ENCODE data around the gene USP32. TPM values are rescaled to one million over a fixed set of nuclear protein-coding genes. Genes with fewer than 3 reads are reported as not detected.

USP32 gene
- total and polyA plus RNA-seq, 2 of the 8 experiments (the other 6 are each of a cell fraction or from before 2014, with no cell fraction given) = 29.6 to 112 TPM

DNA sequence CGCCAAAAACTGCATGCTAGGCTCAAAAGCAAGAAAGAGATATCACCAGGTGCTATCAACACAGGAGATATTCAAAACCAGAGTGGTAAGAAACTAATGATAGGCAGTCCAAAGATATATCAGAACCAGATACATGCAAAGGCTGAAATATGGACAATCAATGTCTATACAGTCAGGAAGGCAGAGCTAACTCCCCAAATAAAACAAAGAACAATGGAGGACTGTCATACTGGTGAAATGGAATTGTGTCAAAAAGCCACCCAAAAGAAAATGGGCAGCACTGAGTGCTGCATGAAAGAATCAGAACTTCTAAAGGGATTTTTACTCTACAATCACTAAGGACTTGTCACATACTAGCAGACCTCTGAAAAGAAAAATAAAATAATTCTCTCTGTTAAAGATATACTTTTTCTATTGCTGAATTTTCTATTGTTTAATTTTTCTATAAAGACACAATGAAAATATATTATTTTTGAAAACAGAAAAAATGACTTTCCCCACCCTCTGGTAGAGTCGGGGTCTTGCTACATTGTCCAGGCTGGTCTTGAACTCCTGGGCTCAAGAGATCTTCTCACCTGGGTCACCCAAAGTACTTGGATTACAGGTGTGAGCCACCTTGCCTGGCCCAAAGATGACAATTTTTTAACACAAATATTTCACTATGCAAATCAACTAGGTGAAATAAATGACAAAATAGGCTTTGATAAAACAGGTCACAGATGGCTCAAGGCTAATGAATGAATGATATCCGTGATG lies 98.2 kb downstream of the USP32 start:
- ChIA-PET POLR2A (ENCODE audit: partially characterized antibody) (no interaction called here), CTCF (ENCODE audit: partially characterized antibody) (no interaction called here)
- no peak overlapping the region for H2BK15ac ChIP-seq (ENCODE audit: low read length)
- H2BK120ac ChIP-seq (replicated peaks; ENCODE audit: low read depth, low read length) = no peak overlapping the region
- H3K9ac ChIP-seq (replicated peaks in 1 of 4; ENCODE audit: extremely low read depth in 1 of 4, low read depth in 3 of 4, low read length in 3 of 4) = no peak overlapping the region
- H2BK12ac ChIP-seq (ENCODE audit: low read depth, low read length) = no peak overlapping the region
- no peak overlapping the region for H3K4me3 ChIP-seq (ENCODE audit: extremely low read depth in 1 of 4, insufficient read depth in 2 of 4, low read depth in 3 of 4, low read length in 4 of 4)
- no peaks in the 10 kb centered on the region for H3K9me3 ChIP-seq (ENCODE audit: insufficient read depth in 2 of 2, low read depth in 1 of 2, low read length in 1 of 2)
- DNase-seq (ENCODE audit: low read depth in 1 of 2, low spot score in 2 of 2) = no peak
- H3K27ac ChIP-seq (ENCODE audit: low read depth, low read length) = no peak overlapping the region
- peaks cover 0 to 3% of the 10 kb centered on the region in 2 experiments for H4K20me1 ChIP-seq (replicated peaks in 1 of 2; ENCODE audit: control insufficient read depth in 1 of 2, insufficient read depth in 2 of 2, low read length in 2 of 2)
- no peaks in the 10 kb centered on the region for H3K27me3 ChIP-seq (replicated peaks in 1 of 4; ENCODE audit: control insufficient read depth in 3 of 4, extremely low read depth in 1 of 4, insufficient read depth in 3 of 4, low read length in 3 of 4)
- H3K56ac ChIP-seq (replicated peaks; ENCODE audit: insufficient read length, low read depth, low read length) = no peak overlapping the region
- no peaks in the 10 kb centered on the region for H3K4me1 ChIP-seq (replicated peaks in 1 of 4; ENCODE audit: control insufficient read depth in 3 of 4, insufficient read depth in 4 of 4, low read length in 3 of 4)
- H4K91ac ChIP-seq (replicated peaks; ENCODE audit: insufficient read length, low read length) = no peak overlapping the region
- H3K4ac ChIP-seq (replicated peaks; ENCODE audit: insufficient read length, low read depth, low read length) = no peak overlapping the region
- no peak overlapping the region for H4K8ac ChIP-seq (ENCODE audit: extremely low read depth, insufficient read depth, low read length)
- H2AK5ac ChIP-seq (ENCODE audit: low read depth, low read length) = no peak overlapping the region
- no peak overlapping the region for H3K23ac ChIP-seq (ENCODE audit: insufficient read length)
- no peaks in the 10 kb centered on the region for H3K79me1 ChIP-seq (ENCODE audit: low read depth, low read length)
- WGBS, 2 experiments (ENCODE audit: extremely low coverage in 1 of 2, insufficient coverage in 1 of 2, insufficient read length in 1 of 2, insufficient replicate concordance in 2 of 2, low coverage in 1 of 2, low lambda C conversion rate in 2 of 2, missing lambda C conversion rate in 1 of 2) = 95% methylated on average over 3 of the region's 3 CpGs; no CpG with 5 or more reads in 1 of the 2 experiments
- peaks cover 0 to 9% (median 3%) of the 10 kb centered on the region in 4 experiments; a peak in 3 of 8 replicates for H3K36me3 ChIP-seq (ENCODE audit: control insufficient read depth in 2 of 4, insufficient read depth in 4 of 4, low read length in 3 of 4)
- FAIRE-seq = no peak
- peaks cover 0 to 30% of the 10 kb centered on the region in 2 experiments; a peak in 2 of 4 replicates for H3K79me2 ChIP-seq (ENCODE audit: control insufficient read depth in 1 of 2, insufficient read depth in 2 of 2, low read length in 2 of 2)
- TF ChIP-seq JUND (IDR thresholded peaks at IDR 0.05; ENCODE audit: low read length) (no peak), TAF1 (IDR thresholded peaks at IDR 0.05; ENCODE audit: low read depth, low read length) (no peak), SRF (IDR thresholded peaks at IDR 0.05; ENCODE audit: low read depth, low read length) (no peak), CTBP2 (IDR thresholded peaks at IDR 0.05; ENCODE audit: borderline replicate concordance, insufficient read depth, insufficient read length, low read length) (no peak), SP2 (IDR thresholded peaks at IDR 0.05; ENCODE audit: low read length) (no peak), CBX5 (IDR thresholded peaks at IDR 0.05; ENCODE audit: low read depth, low read length) (no peak), SAP30 (IDR thresholded peaks at IDR 0.05; ENCODE audit: insufficient read depth, insufficient replicate concordance, low read length) (no peak), BCL11A (IDR thresholded peaks at IDR 0.05; ENCODE audit: low read depth in 2 of 2, low read length in 2 of 2) (no peak), ZNF274 (IDR thresholded peaks at IDR 0.05; ENCODE audit: borderline replicate concordance, extremely low read depth, low read length) (no peak), CBX8 (IDR thresholded peaks at IDR 0.05; ENCODE audit: borderline replicate concordance, low read depth, low read length) (no peak), NANOG (IDR thresholded peaks at IDR 0.05; ENCODE audit: insufficient read depth, low read depth, low read length, poor library complexity, severe bottlenecking) (no peak)
- H2BK5ac ChIP-seq (ENCODE audit: low read depth, low read length) = no peak overlapping the region
- H3K14ac ChIP-seq (ENCODE audit: insufficient read length) = no peak overlapping the region
- no peaks in the 10 kb centered on the region; the same call in 1 of the 2 replicates for H3K23me2 ChIP-seq (ENCODE audit: low read depth, low read length)
- no peak overlapping the region for H2BK20ac ChIP-seq (ENCODE audit: low read length)
- H2AFZ ChIP-seq (ENCODE audit: low read length) = no peak overlapping the region
- H3K18ac ChIP-seq (ENCODE audit: extremely low read depth, low read length) = no peak overlapping the region
- no peak overlapping the region for H3K4me2 ChIP-seq (ENCODE audit: insufficient read depth in 1 of 2, low read depth in 2 of 2, low read length in 2 of 2)
- no peak overlapping the region for H4K5ac ChIP-seq (ENCODE audit: insufficient read length, low read depth, low read length)
